ENCODE measurements around the gene RABGAP1L. TPM values are rescaled to one million over a fixed set of nuclear protein-coding genes. Genes with fewer than 3 reads are reported as not detected.

RABGAP1L gene
- total and polyA plus RNA-seq, 2 of the 8 experiments (the other 6 are each of a cell fraction or from before 2014, with no cell fraction given), result 33.3 to 156 TPM

DNA sequence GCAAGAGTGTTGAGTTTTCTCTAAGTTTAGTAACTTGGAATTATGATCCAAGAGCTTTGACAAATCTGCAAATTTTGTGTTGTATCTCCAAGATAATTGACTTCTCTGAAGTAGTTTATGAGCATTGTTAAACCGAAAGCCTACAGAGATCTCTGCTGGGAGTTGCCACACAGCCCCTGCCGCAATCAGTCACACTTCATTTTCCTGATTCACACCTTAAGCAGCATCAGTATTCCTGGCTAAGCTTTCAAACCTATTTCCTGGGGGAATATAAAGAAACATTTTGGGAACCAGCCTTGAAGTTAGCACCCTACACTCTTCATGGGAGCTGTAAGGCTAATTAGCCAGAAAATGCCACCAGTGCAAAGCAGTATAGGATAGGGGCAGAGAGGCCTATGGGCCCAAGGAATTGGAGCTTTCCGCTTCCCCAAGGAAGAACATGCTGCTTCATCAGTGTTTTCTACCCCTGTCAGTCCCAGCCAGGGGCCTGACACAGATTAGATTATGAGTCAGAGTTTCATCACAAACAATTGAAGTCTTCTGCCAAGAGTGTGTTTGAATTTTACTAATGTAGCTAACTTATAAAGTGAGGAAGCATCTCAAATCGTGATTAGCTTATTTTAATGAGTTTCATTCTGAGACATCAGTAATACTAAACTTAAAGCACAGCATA is 817.3 kb downstream of the RABGAP1L start:
- Histone ChIP-seq H2BK20ac (ENCODE audit: low read length) (no peak overlapping the region), H2BK5ac (ENCODE audit: low read depth, low read length) (no peak overlapping the region), H3K4me2 (ENCODE audit: insufficient read depth in 1 of 2, low read depth in 2 of 2, low read length in 2 of 2) (no peak overlapping the region), H3K23ac (ENCODE audit: insufficient read length) (no peak overlapping the region), H3K18ac (ENCODE audit: extremely low read depth, low read length) (no peak overlapping the region), H3K79me2 (ENCODE audit: control insufficient read depth in 1 of 2, insufficient read depth in 2 of 2, low read length in 2 of 2) (no peaks in the 10 kb centered on the region; a peak in 2 of 4 replicates), H3K27me3 (replicated peaks in 1 of 4; ENCODE audit: control insufficient read depth in 3 of 4, extremely low read depth in 1 of 4, insufficient read depth in 3 of 4, low read length in 3 of 4) (peaks cover 0 to 1% (median 0%) of the 10 kb centered on the region in 4 experiments; a peak in 1 of 7 replicates), H3K56ac (replicated peaks; ENCODE audit: insufficient read length, low read depth, low read length) (no peak overlapping the region), H2AK5ac (ENCODE audit: low read depth, low read length) (no peak overlapping the region), H4K8ac (ENCODE audit: extremely low read depth, insufficient read depth, low read length) (no peak overlapping the region), H3K23me2 (ENCODE audit: low read depth, low read length) (no peaks in the 10 kb centered on the region), H2AFZ (ENCODE audit: low read length) (no peak overlapping the region), H3K9me3 (ENCODE audit: insufficient read depth in 2 of 2, low read depth in 1 of 2, low read length in 1 of 2) (no peaks in the 10 kb centered on the region), H3K4ac (replicated peaks; ENCODE audit: insufficient read length, low read depth, low read length) (no peak overlapping the region), H2BK12ac (ENCODE audit: low read depth, low read length) (no peak overlapping the region), H4K5ac (ENCODE audit: insufficient read length, low read depth, low read length) (no peak overlapping the region), H4K20me1 (replicated peaks in 1 of 2; ENCODE audit: control insufficient read depth in 1 of 2, insufficient read depth in 2 of 2, low read length in 2 of 2) (no peaks in the 10 kb centered on the region), H3K14ac (ENCODE audit: insufficient read length) (no peak overlapping the region), H2BK15ac (ENCODE audit: low read length) (no peak overlapping the region), H3K79me1 (ENCODE audit: low read depth, low read length) (peaks cover 2% of the 10 kb centered on the region; the same call in 1 of the 2 replicates), H3K36me3 (ENCODE audit: control insufficient read depth in 2 of 4, insufficient read depth in 4 of 4, low read length in 3 of 4) (peaks cover 30 to 90% (median 75%) of the 10 kb centered on the region in 4 experiments), H4K91ac (replicated peaks; ENCODE audit: insufficient read length, low read length) (no peak overlapping the region), H3K27ac (ENCODE audit: low read depth, low read length) (no peak overlapping the region), H3K4me3 (ENCODE audit: extremely low read depth in 1 of 4, insufficient read depth in 2 of 4, low read depth in 3 of 4, low read length in 4 of 4) (no peak overlapping the region), H3K9ac (replicated peaks in 1 of 4; ENCODE audit: extremely low read depth in 1 of 4, low read depth in 3 of 4, low read length in 3 of 4) (no peak overlapping the region), H2BK120ac (replicated peaks; ENCODE audit: low read depth, low read length) (no peak overlapping the region), H3K4me1 (replicated peaks in 1 of 4; ENCODE audit: control insufficient read depth in 3 of 4, insufficient read depth in 4 of 4, low read length in 3 of 4) (no peaks in the 10 kb centered on the region)
- WGBS, 2 experiments (ENCODE audit: extremely low coverage in 1 of 2, insufficient coverage in 1 of 2, insufficient read length in 1 of 2, insufficient replicate concordance in 2 of 2, low coverage in 1 of 2, low lambda C conversion rate in 2 of 2, missing lambda C conversion rate in 1 of 2), result 90% methylated on average over 4 of the region's 4 CpGs; no CpG with 5 or more reads in 1 of the 2 experiments
- POLR2A ChIA-PET (ENCODE audit: partially characterized antibody), result interaction anchor here (0.6 to 1.6 kb wide), 4 partner anchors 10 to 22 kb away, joined by 3 to 5 read pairs (median 3); no protein-coding TSS in a partner anchor
- CTCF ChIA-PET (ENCODE audit: partially characterized antibody), result interaction anchor here (1.5 to 2.0 kb wide), 3 partner anchors 10 to 207 kb away, joined by 4 to 13 read pairs (median 7); no protein-coding TSS in a partner anchor
- FAIRE-seq (no peak), DNase-seq (ENCODE audit: low read depth in 1 of 2, low spot score in 2 of 2) (no peak)
- TF ChIP-seq, protein P1, sequence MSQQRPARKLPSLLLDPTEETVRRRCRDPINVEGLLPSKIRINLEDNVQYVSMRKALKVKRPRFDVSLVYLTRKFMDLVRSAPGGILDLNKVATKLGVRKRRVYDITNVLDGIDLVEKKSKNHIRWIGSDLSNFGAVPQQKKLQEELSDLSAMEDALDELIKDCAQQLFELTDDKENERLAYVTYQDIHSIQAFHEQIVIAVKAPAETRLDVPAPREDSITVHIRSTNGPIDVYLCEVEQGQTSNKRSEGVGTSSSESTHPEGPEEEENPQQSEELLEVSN (IDR thresholded peaks at IDR 0.05), result no peak
- TF ChIP-seq RBBP5 (IDR thresholded peaks at IDR 0.05; ENCODE audit: borderline replicate concordance, low read depth, low read length), result no peak
- no peak for TF ChIP-seq BCL11A (IDR thresholded peaks at IDR 0.05; ENCODE audit: low read depth in 2 of 2, low read length in 2 of 2)
- no peak for TF ChIP-seq RAD21 (IDR thresholded peaks at IDR 0.05 in 1 of 2, conservative IDR thresholded peaks at IDR 0.05 in 1 of 2; ENCODE audit: low read depth in 2 of 2, low read length in 2 of 2)
- TF ChIP-seq FOSL1 (IDR thresholded peaks at IDR 0.05; ENCODE audit: insufficient read depth, low read depth, low read length), result no peak
- TF ChIP-seq MAFK (IDR thresholded peaks at IDR 0.05; ENCODE audit: low read depth, low read length), result no peak
- TF ChIP-seq EZH2 (IDR thresholded peaks at IDR 0.05; ENCODE audit: low read depth, low read length, severe bottlenecking), result no peak
- no peak for TF ChIP-seq HDAC2 (IDR thresholded peaks at IDR 0.05; ENCODE audit: borderline replicate concordance in 1 of 2, low read depth in 2 of 2, low read length in 2 of 2)
- TF ChIP-seq SIRT6 (IDR thresholded peaks at IDR 0.05; ENCODE audit: low read length), result no peak
- TF ChIP-seq POLR2A (IDR thresholded peaks at IDR 0.05; ENCODE audit: control extremely low read depth in 1 of 2, low read depth in 2 of 2, low read length in 2 of 2), result no peak
- no peak for TF ChIP-seq SUZ12 (IDR thresholded peaks at IDR 0.05; ENCODE audit: low read length)
- TF ChIP-seq SRF (IDR thresholded peaks at IDR 0.05; ENCODE audit: low read depth, low read length), result no peak

All from H1 (cell line).